HEK293T (cell line): Measurements from ENCODE around the gene GATAD2A.
A peak's percentile ranks its signal among the peaks of the same experiment; 100 is the strongest.

Experiments used
- CTCF ChIA-PET: fragments of 350-600 bp; formaldehyde crosslinking; extraction: SDS; loops from one replicate; lab custom pipeline; 2021; ENCODE audit warnings: antibody characterized with exemption, inconsistent platforms; lab: Yijun Ruan, JAX
- POLR2A ChIA-PET: fragments of 350-600 bp; formaldehyde crosslinking; extraction: SDS; loops from one replicate; lab custom pipeline; 2020; ENCODE audit warnings: antibody characterized with exemption, inconsistent platforms; lab: Yijun Ruan, JAX
- DNase-seq: peaks from one replicate; pipeline ENCODE4 v3.0.0; 2012; ENCODE audit warnings: mixed read lengths; ENCODE audit errors: extremely low spot score
- ARNT ChIP-seq: fragments of 450-650 bp; IDR thresholded peaks from 2 replicates; pipeline ENCODE4 v1.6.1; 2017; ENCODE audit warnings: mild to moderate bottlenecking
- BHLHE40 ChIP-seq: fragments of 450-650 bp; IDR thresholded peaks from 2 replicates; pipeline ENCODE4 v1.6.1; 2016; ENCODE audit warnings: mild to moderate bottlenecking, moderate library complexity, borderline replicate concordance
- CTBP1 ChIP-seq: fragments of 450-650 bp; IDR thresholded peaks from 2 replicates; pipeline ENCODE4 v1.6.1; 2016; ENCODE audit warnings: borderline replicate concordance
- ELF4 ChIP-seq: fragments of 450-650 bp; IDR thresholded peaks from 2 replicates; pipeline ENCODE4 v1.6.1; 2017; ENCODE audit warnings: antibody characterized with exemption
- FOXA1 ChIP-seq: fragments of 450-650 bp; IDR thresholded peaks from 2 replicates; pipeline ENCODE4 v1.6.1; 2016; ENCODE audit warnings: mild to moderate bottlenecking
- FOXK2 ChIP-seq: fragments of 450-650 bp; IDR thresholded peaks from 2 replicates; pipeline ENCODE4 v1.6.1; 2016; ENCODE audit warnings: mild to moderate bottlenecking
- FOXM1 ChIP-seq: fragments of 450-650 bp; IDR thresholded peaks from 2 replicates; pipeline ENCODE4 v1.6.1; 2017; ENCODE audit warnings: mild to moderate bottlenecking, borderline replicate concordance
- HDGF ChIP-seq: fragments of 450-650 bp; IDR thresholded peaks from 2 replicates; pipeline ENCODE4 v1.6.1; 2017; ENCODE audit warnings: antibody characterized with exemption, borderline replicate concordance
- L3MBTL2 ChIP-seq: fragments of 450-650 bp; conservative IDR thresholded peaks from 2 replicates; pipeline ENCODE4 v1.6.1; 2016; ENCODE audit warnings: mild to moderate bottlenecking
- LEF1 ChIP-seq: fragments of 450-650 bp; IDR thresholded peaks from 2 replicates; pipeline ENCODE4 v1.6.1; 2017; ENCODE audit warnings: mild to moderate bottlenecking, borderline replicate concordance
- NFRKB ChIP-seq: fragments of 450-650 bp; IDR thresholded peaks from 2 replicates; pipeline ENCODE4 v1.6.1; 2016; ENCODE audit warnings: mild to moderate bottlenecking, moderate library complexity
- PKNOX1 ChIP-seq: fragments of 450-650 bp; IDR thresholded peaks from 2 replicates; pipeline ENCODE4 v1.6.1; 2016
- SP1 ChIP-seq: fragments of 450-650 bp; IDR thresholded peaks from 2 replicates; pipeline ENCODE4 v1.6.1; 2017
- SUZ12 ChIP-seq: fragments of 450-650 bp; IDR thresholded peaks from 2 replicates; pipeline ENCODE4 v1.6.1; 2016; ENCODE audit warnings: mild to moderate bottlenecking
- TARDBP ChIP-seq: fragments of 450-650 bp; IDR thresholded peaks from 2 replicates; pipeline ENCODE4 v1.6.1; 2016
- ZNF384 ChIP-seq: fragments of 450-650 bp; IDR thresholded peaks from 2 replicates; pipeline ENCODE4 v1.6.1; 2016

Gene GATAD2A

GRCh38 chr19:19487077-19487949 is 81.8 kb downstream of the GATAD2A start:
- DNase-seq = no peak
- TF ChIP-seq TARDBP = no peak
- TF ChIP-seq FOXM1 = no peak
- no peak for TF ChIP-seq BHLHE40
- no peak for TF ChIP-seq PKNOX1
- POLR2A ChIA-PET = interaction anchor here (0.7 to 2.1 kb wide), 3 partner anchors 26 to 123 kb away, joined by 3 to 7 read pairs (median 6); partner anchors contain the start of gene GATAD2A
- CTCF ChIA-PET = interaction anchor here (0.6 to 4.2 kb wide), 3 partner anchors 12 to 307 kb away, joined by 3 to 19 read pairs (median 7); no protein-coding TSS in a partner anchor

- no peak for DNase-seq
- CTCF ChIA-PET = interaction anchor here (0.6 to 4.2 kb wide), 5 partner anchors 13 to 307 kb away, joined by 3 to 19 read pairs (median 7); no protein-coding TSS in a partner anchor
- POLR2A ChIA-PET = interaction anchor here (0.7 to 2.1 kb wide), 5 partner anchors 27 to 124 kb away, joined by 3 to 7 read pairs (median 5); partner anchors contain the start of gene GATAD2A
- TF ChIP-seq ARNT = no peak
- TF ChIP-seq FOXM1 = no peak
- TF ChIP-seq CTBP1 = no peak
- no peak for TF ChIP-seq LEF1
- no peak for TF ChIP-seq FOXK2
- TF ChIP-seq HDGF = no peak
- no peak for TF ChIP-seq FOXA1
- TF ChIP-seq SP1 = no peak
- no peak for TF ChIP-seq SUZ12
- TF ChIP-seq BHLHE40 = no peak
- no peak for TF ChIP-seq ELF4
- TF ChIP-seq TARDBP = no peak
These were observed 82.7 kb downstream of the GATAD2A start for GRCh38 chr19:19487950-19488874.

- DNase-seq = peak; percentile 65
- POLR2A ChIA-PET = interaction anchor here (1.6 to 1.7 kb wide), 2 partner anchors 104 to 124 kb away, joined by 5 to 6 read pairs; no protein-coding TSS in a partner anchor
- CTCF ChIA-PET = interaction anchor here (1.0 to 4.2 kb wide), 4 partner anchors 10 to 128 kb away, joined by 3 to 19 read pairs (median 8); no protein-coding TSS in a partner anchor
- TF ChIP-seq ZNF384 = no peak
- TF ChIP-seq PKNOX1 = peak; percentile 63
- no peak for TF ChIP-seq SUZ12
These were observed 83.6 kb downstream of the GATAD2A start for GRCh38 chr19:19488875-19489690.

- ChIA-PET CTCF (interaction anchor here (0.6 to 4.2 kb wide), 6 partner anchors 11 to 316 kb away, joined by 3 to 19 read pairs (median 6); no protein-coding TSS in a partner anchor), POLR2A (interaction anchor here (1.6 to 1.7 kb wide), 2 partner anchors 104 to 125 kb away, joined by 5 to 6 read pairs; no protein-coding TSS in a partner anchor)
- TF ChIP-seq ELF4 (no peak), HDGF (no peak), FOXM1 (no peak), FOXA1 (no peak), SUZ12 (no peak), TARDBP (no peak), LEF1 (no peak), FOXK2 (no peak), NFRKB (no peak), SP1 (no peak), ARNT (no peak), BHLHE40 (no peak), CTBP1 (no peak), ZNF384 (no peak), PKNOX1 (no peak), L3MBTL2 (no peak)
- DNase-seq = no peak
These were observed 84.3 kb downstream of the GATAD2A start for GRCh38 chr19:19489804-19490204.
